Neural cell (in vitro differentiated cells): ENCODE data around the gene ATP2C2.

Experiments
- EP300 ChIP-seq: fragments of 450-650 bp; conservative IDR thresholded peaks from 2 replicates; pipeline ENCODE4 v1.6.1; 2014; ENCODE audit warnings: antibody characterized with exemption, mild to moderate bottlenecking, moderate library complexity; ENCODE audit not compliant: poor library complexity, severe bottlenecking
- POLR2AphosphoS5 ChIP-seq: IDR thresholded peaks from 2 replicates; pipeline ENCODE4 v1.6.1; 2012
- RAD21 ChIP-seq: fragments of 450-650 bp; conservative IDR thresholded peaks from 2 replicates; pipeline ENCODE4 v1.6.1; 2014; ENCODE audit warnings: antibody characterized with exemption, mild to moderate bottlenecking, moderate library complexity
- TAF1 ChIP-seq: IDR thresholded peaks from 2 replicates; pipeline ENCODE4 v1.6.1; 2012; ENCODE audit warnings: low read depth
- TF ChIP-seq, protein P1 (sequence below): fragments of 450-650 bp; IDR thresholded peaks from 2 replicates; pipeline ENCODE4 v1.5.1; 2014; ENCODE audit warnings: antibody characterized with exemption, mild to moderate bottlenecking, moderate library complexity; ENCODE audit not compliant: poor library complexity, severe bottlenecking
- TF ChIP-seq, protein P2 (sequence below): IDR thresholded peaks from 2 replicates; pipeline ENCODE4 v1.6.1; 2012; ENCODE audit warnings: borderline replicate concordance

GRCh38 chr16:84497418-84498222, 129.3 kb downstream of the ATP2C2 start:
- TF ChIP-seq, protein P1, sequence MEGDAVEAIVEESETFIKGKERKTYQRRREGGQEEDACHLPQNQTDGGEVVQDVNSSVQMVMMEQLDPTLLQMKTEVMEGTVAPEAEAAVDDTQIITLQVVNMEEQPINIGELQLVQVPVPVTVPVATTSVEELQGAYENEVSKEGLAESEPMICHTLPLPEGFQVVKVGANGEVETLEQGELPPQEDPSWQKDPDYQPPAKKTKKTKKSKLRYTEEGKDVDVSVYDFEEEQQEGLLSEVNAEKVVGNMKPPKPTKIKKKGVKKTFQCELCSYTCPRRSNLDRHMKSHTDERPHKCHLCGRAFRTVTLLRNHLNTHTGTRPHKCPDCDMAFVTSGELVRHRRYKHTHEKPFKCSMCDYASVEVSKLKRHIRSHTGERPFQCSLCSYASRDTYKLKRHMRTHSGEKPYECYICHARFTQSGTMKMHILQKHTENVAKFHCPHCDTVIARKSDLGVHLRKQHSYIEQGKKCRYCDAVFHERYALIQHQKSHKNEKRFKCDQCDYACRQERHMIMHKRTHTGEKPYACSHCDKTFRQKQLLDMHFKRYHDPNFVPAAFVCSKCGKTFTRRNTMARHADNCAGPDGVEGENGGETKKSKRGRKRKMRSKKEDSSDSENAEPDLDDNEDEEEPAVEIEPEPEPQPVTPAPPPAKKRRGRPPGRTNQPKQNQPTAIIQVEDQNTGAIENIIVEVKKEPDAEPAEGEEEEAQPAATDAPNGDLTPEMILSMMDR = no peak
- TF ChIP-seq, protein P2, sequence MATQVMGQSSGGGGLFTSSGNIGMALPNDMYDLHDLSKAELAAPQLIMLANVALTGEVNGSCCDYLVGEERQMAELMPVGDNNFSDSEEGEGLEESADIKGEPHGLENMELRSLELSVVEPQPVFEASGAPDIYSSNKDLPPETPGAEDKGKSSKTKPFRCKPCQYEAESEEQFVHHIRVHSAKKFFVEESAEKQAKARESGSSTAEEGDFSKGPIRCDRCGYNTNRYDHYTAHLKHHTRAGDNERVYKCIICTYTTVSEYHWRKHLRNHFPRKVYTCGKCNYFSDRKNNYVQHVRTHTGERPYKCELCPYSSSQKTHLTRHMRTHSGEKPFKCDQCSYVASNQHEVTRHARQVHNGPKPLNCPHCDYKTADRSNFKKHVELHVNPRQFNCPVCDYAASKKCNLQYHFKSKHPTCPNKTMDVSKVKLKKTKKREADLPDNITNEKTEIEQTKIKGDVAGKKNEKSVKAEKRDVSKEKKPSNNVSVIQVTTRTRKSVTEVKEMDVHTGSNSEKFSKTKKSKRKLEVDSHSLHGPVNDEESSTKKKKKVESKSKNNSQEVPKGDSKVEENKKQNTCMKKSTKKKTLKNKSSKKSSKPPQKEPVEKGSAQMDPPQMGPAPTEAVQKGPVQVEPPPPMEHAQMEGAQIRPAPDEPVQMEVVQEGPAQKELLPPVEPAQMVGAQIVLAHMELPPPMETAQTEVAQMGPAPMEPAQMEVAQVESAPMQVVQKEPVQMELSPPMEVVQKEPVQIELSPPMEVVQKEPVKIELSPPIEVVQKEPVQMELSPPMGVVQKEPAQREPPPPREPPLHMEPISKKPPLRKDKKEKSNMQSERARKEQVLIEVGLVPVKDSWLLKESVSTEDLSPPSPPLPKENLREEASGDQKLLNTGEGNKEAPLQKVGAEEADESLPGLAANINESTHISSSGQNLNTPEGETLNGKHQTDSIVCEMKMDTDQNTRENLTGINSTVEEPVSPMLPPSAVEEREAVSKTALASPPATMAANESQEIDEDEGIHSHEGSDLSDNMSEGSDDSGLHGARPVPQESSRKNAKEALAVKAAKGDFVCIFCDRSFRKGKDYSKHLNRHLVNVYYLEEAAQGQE = no peak
- no peak for TF ChIP-seq EP300
- no peak for TF ChIP-seq TAF1
- TF ChIP-seq RAD21 = no peak
- TF ChIP-seq POLR2AphosphoS5 = no peak
